Measurements from ENCODE around the gene NUDT6.
"Not testable (repeated sequence)": the region's sequence is repeated elsewhere in the genome, so short reads cannot be mapped to it uniquely, and the experiment has no call there.

NUDT6 gene

GRCh38 chr4:122845760-122846159 lies 76.6 kb downstream of the NUDT6 start:
- H3K4me3 ChIP-seq (ENCODE audit: low read length) = no peak overlapping the region
- DNase-seq (ENCODE audit: low read depth, low spot score) = no peak

GRCh38 chr4:122845066-122845465 lies 77.3 kb downstream of the NUDT6 start:
- DNase-seq (ENCODE audit: low read depth, low spot score) = no peak
- no peak overlapping the region for H3K4me3 ChIP-seq (ENCODE audit: low read length)

- not testable (repeated sequence) for DNase-seq (ENCODE audit: low read depth, low spot score); H3K4me3 ChIP-seq (ENCODE audit: low read length)
Observed at GRCh38 chr4:122844391-122844790, 78.0 kb downstream of the NUDT6 start.

DNA sequence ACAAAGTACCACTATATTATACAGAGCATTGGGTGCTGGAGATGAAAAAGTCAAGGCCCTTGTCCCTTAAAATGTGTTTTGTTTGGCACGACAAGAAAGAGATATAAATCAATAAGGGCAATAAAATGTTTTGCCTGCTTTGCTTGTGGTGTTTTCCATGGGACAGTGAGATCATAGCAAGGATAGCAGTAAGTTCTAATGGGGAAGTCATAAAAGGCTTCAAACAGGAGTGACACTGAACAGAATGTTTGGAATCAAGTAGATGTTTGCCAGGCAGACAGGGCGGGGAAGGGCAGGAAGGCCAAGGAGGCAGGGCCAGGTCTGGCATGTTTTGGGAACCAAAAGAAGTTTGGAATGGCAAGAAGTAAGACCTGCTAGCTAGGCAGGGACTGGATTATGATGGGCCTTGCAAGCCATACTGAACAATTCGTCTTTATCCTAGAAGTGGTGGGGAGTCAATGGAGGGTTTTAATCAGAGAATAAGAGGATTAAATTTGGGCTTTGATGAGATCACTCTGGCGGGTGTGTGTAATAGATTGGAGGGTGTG lies 79.3 kb downstream of the NUDT6 start:
- no peak for DNase-seq (ENCODE audit: low read depth, low spot score)
- H3K4me3 ChIP-seq (ENCODE audit: low read length) = no peak overlapping the region

Measured in Jurkat, Clone E6-1 (cell line).